GM12878 (cell line): ENCODE measurements around the gene KATNB1. TPM values are rescaled to one million over a fixed set of nuclear protein-coding genes. Genes with fewer than 3 reads are reported as not detected.

Experiments
- BRCA1 ChIP-seq: IDR thresholded peaks from 2 replicates; pipeline ENCODE4 v1.6.1; 2011; ENCODE audit warnings: low read depth, low read length, improper control_type of control experiment
- CHD1 ChIP-seq: IDR thresholded peaks from 2 replicates; pipeline ENCODE4 v1.6.1; 2012; ENCODE audit warnings: low read depth, low read length, improper control_type of control experiment
- CHD4 ChIP-seq: fragments of 200-600 bp; sonication (generic); IDR thresholded peaks from 2 replicates; pipeline ENCODE4 v1.6.1; 2016; ENCODE audit warnings: mild to moderate bottlenecking
- FOXK2 ChIP-seq: fragments of 450-650 bp; IDR thresholded peaks from 2 replicates; pipeline ENCODE4 v1.6.1; 2017; ENCODE audit warnings: mild to moderate bottlenecking, moderate library complexity
- GATAD2B ChIP-seq: fragments of 450-650 bp; conservative IDR thresholded peaks from 2 replicates; pipeline ENCODE4 v1.6.1; 2017; ENCODE audit warnings: low read depth, mild to moderate bottlenecking, moderate library complexity
- HCFC1 ChIP-seq: fragments of 150-350 bp; IDR thresholded peaks from 2 replicates; pipeline ENCODE4 v1.6.1; 2014; ENCODE audit warnings: low read length
- HDAC6 ChIP-seq: fragments of 200-600 bp; sonication (generic); IDR thresholded peaks from one replicate; pipeline ENCODE4 v1.8.0; 2017; ENCODE audit warnings: antibody characterized with exemption; ENCODE audit not compliant: unreplicated experiment
- IKZF1 ChIP-seq: fragments of 450-650 bp; conservative IDR thresholded peaks from 2 replicates; pipeline ENCODE4 v1.6.1; 2017; ENCODE audit warnings: antibody characterized with exemption, mild to moderate bottlenecking
- KDM1A ChIP-seq: fragments of 200-600 bp; sonication (generic); IDR thresholded peaks from 2 replicates; pipeline ENCODE4 v1.6.1; 2016; ENCODE audit warnings: borderline replicate concordance
- MYC ChIP-seq: IDR thresholded peaks from 2 replicates; pipeline ENCODE4 v1.6.1; 2011; ENCODE audit warnings: mild to moderate bottlenecking, low read length, moderate library complexity, inconsistent platforms; ENCODE audit not compliant: insufficient read depth, insufficient replicate concordance, insufficient read length, severe bottlenecking
- NFIC ChIP-seq: IDR thresholded peaks from 2 replicates; pipeline ENCODE4 v1.6.1; 2012; ENCODE audit warnings: low read depth, mild to moderate bottlenecking, inconsistent platforms, low read length, moderate library complexity
- RCOR1 ChIP-seq: conservative IDR thresholded peaks from 2 replicates; pipeline ENCODE4 v1.6.1; 2012; ENCODE audit warnings: low read depth, low read length, improper control_type of control experiment
- SMAD1 ChIP-seq: fragments of 450-650 bp; IDR thresholded peaks from 2 replicates; pipeline ENCODE4 v1.6.1; 2018; ENCODE audit warnings: mild to moderate bottlenecking, low read depth; ENCODE audit not compliant: partially characterized antibody
- SPI1 ChIP-seq: IDR thresholded peaks from 2 replicates; pipeline ENCODE4 v1.6.1; 2011; ENCODE audit warnings: low read depth, mild to moderate bottlenecking, low read length, moderate library complexity, borderline replicate concordance; ENCODE audit not compliant: insufficient read depth
- SRF ChIP-seq, 2 experiments: IDR thresholded peaks; 2 replicates each; pipeline ENCODE4 v1.6.1; 2011; ENCODE audit warnings: low read depth in 2 of 2, low read length in 2 of 2, mild to moderate bottlenecking in 1 of 2, moderate library complexity in 1 of 2
- TCF12 ChIP-seq: IDR thresholded peaks from 2 replicates; pipeline ENCODE4 v1.6.1; 2011; ENCODE audit warnings: low read depth, mild to moderate bottlenecking, low read length
- YBX1 ChIP-seq: fragments of 450-650 bp; IDR thresholded peaks from 2 replicates; pipeline ENCODE4 v1.6.1; 2016; ENCODE audit warnings: antibody characterized with exemption
- ZNF24 ChIP-seq: fragments of 450-650 bp; IDR thresholded peaks from 2 replicates; pipeline ENCODE4 v1.6.1; 2017; ENCODE audit warnings: antibody characterized with exemption, mild to moderate bottlenecking
- polyA plus RNA-seq, 11 experiments: library from polyadenylated mRNA; depleted of rRNA in 4 of 11; unstranded in 6 of 11; stranded (reverse) in 5 of 11; fragments of >200 nt; fragmentation: Nextera tagmentation in 4 of 11; fragmentation: Illumina TruSeq in 1 of 11; extraction: Ambion mirVana in 4 of 11; extraction: Trizol in 1 of 11; gene quantifications; 1 replicate in 1 of 11; 2 replicates in 10 of 11; pipeline versions ENCODE4 v1.2.1 to v1.2.3, GENCODE V29; 2011 to 2016; ENCODE audit warnings: inconsistent platforms in 2 of 11, missing spikeins in 2 of 11, low read depth in 1 of 11
- total RNA-seq, 4 experiments: library from RNA; depleted of rRNA in 3 of 4; stranded (reverse); fragments of >200 nt in 3 of 4; fragmentation: Illumina TruSeq in 1 of 4; extraction: Trizol in 1 of 4; gene quantifications; 2 replicates each; pipeline versions ENCODE4 v1.2.1 to v1.2.3, GENCODE V29; 2013 to 2021
- TF ChIP-seq, protein P1 (sequence below): fragments of 450-650 bp; IDR thresholded peaks from 2 replicates; pipeline ENCODE4 v1.6.1; 2017; ENCODE audit warnings: mild to moderate bottlenecking, moderate library complexity
- TF ChIP-seq, protein P2 (sequence below): IDR thresholded peaks from 2 replicates; pipeline ENCODE4 v1.6.1; 2012; ENCODE audit warnings: improper control_type of control experiment, low read depth, low read length; ENCODE audit not compliant: insufficient replicate concordance
- TF ChIP-seq, protein P3 (sequence below): IDR thresholded peaks from 2 replicates; pipeline ENCODE4 v1.6.1; 2012; ENCODE audit warnings: low read depth, low read length, improper control_type of control experiment

Gene KATNB1
- total and polyA plus RNA-seq, 10 of the 15 experiments (the other 5 are each of a cell fraction or from before 2014, with no cell fraction given), result 0.71 to 46.5 (median 19.5) TPM

DNA sequence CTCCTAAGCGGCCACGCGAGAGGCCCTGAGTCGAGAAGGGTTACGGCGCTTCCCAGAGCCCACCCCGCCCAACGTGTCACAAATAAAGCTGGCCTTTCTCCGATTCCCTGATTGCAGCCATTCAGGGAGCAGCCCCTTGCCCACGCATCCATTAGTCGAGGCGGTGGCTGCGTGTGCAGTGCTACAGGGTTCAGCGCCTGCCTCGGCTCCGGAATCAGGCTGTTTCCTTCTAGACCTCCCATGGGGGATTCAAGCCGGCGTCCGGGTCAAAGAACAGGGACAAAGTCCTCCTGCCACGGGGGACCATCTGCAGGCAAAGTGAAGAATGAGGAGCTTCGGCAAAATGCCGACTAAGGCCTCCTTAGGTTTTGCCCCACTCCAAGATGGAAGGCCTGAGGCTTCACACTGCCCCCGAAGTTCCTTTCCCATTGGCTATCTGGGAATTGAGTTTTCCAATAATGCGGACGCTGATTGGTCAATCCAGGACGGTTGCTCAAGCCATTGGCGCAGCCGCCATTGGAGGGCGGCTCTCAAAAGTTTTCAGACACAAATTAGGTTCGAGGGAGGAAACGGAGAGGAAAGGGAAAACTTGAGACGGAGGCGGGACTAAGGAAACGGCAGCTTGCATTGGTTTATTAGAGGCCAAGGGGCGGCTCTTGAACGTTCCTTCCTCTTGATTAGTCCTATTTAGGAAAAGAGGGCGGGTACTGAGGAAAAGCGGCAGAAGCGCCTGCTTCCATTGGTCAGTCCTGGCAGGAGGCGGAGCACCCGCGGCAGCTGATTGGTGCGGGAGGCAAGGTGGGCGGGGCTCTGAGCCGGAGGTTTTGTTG, 430 bp upstream of the KATNB1 start (continued):
- TF ChIP-seq CHD1 (no peak), SRF (IDR thresholded peaks at IDR 0.05; ENCODE audit: low read depth in 2 of 2, low read length in 2 of 2) (peak; percentile 23 to 92; a peak in 3 of 4 replicates), FOXK2 (no peak), SPI1 (no peak; the same call in 1 of the 2 replicates), IKZF1 (peak; percentile 95), KDM1A (no peak), CHD4 (no peak), NFIC (no peak), BRCA1 (no peak), GATAD2B (no peak), RCOR1 (no peak), HCFC1 (peak; percentile 92), HDAC6 (no peak), ZNF24 (no peak), TCF12 (no peak), SMAD1 (no peak), YBX1 (no peak), MYC (no peak)
- TF ChIP-seq, protein P1, sequence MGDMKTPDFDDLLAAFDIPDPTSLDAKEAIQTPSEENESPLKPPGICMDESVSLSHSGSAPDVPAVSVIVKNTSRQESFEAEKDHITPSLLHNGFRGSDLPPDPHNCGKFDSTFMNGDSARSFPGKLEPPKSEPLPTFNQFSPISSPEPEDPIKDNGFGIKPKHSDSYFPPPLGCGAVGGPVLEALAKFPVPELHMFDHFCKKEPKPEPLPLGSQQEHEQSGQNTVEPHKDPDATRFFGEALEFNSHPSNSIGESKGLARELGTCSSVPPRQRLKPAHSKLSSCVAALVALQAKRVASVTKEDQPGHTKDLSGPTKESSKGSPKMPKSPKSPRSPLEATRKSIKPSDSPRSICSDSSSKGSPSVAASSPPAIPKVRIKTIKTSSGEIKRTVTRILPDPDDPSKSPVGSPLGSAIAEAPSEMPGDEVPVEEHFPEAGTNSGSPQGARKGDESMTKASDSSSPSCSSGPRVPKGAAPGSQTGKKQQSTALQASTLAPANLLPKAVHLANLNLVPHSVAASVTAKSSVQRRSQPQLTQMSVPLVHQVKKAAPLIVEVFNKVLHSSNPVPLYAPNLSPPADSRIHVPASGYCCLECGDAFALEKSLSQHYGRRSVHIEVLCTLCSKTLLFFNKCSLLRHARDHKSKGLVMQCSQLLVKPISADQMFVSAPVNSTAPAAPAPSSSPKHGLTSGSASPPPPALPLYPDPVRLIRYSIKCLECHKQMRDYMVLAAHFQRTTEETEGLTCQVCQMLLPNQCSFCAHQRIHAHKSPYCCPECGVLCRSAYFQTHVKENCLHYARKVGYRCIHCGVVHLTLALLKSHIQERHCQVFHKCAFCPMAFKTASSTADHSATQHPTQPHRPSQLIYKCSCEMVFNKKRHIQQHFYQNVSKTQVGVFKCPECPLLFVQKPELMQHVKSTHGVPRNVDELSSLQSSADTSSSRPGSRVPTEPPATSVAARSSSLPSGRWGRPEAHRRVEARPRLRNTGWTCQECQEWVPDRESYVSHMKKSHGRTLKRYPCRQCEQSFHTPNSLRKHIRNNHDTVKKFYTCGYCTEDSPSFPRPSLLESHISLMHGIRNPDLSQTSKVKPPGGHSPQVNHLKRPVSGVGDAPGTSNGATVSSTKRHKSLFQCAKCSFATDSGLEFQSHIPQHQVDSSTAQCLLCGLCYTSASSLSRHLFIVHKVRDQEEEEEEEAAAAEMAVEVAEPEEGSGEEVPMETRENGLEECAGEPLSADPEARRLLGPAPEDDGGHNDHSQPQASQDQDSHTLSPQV, result no peak
- TF ChIP-seq, protein P2, sequence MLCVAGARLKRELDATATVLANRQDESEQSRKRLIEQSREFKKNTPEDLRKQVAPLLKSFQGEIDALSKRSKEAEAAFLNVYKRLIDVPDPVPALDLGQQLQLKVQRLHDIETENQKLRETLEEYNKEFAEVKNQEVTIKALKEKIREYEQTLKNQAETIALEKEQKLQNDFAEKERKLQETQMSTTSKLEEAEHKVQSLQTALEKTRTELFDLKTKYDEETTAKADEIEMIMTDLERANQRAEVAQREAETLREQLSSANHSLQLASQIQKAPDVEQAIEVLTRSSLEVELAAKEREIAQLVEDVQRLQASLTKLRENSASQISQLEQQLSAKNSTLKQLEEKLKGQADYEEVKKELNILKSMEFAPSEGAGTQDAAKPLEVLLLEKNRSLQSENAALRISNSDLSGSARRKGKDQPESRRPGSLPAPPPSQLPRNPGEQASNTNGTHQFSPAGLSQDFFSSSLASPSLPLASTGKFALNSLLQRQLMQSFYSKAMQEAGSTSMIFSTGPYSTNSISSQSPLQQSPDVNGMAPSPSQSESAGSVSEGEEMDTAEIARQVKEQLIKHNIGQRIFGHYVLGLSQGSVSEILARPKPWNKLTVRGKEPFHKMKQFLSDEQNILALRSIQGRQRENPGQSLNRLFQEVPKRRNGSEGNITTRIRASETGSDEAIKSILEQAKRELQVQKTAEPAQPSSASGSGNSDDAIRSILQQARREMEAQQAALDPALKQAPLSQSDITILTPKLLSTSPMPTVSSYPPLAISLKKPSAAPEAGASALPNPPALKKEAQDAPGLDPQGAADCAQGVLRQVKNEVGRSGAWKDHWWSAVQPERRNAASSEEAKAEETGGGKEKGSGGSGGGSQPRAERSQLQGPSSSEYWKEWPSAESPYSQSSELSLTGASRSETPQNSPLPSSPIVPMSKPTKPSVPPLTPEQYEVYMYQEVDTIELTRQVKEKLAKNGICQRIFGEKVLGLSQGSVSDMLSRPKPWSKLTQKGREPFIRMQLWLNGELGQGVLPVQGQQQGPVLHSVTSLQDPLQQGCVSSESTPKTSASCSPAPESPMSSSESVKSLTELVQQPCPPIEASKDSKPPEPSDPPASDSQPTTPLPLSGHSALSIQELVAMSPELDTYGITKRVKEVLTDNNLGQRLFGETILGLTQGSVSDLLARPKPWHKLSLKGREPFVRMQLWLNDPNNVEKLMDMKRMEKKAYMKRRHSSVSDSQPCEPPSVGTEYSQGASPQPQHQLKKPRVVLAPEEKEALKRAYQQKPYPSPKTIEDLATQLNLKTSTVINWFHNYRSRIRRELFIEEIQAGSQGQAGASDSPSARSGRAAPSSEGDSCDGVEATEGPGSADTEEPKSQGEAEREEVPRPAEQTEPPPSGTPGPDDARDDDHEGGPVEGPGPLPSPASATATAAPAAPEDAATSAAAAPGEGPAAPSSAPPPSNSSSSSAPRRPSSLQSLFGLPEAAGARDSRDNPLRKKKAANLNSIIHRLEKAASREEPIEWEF, result no peak
- TF ChIP-seq, protein P3, sequence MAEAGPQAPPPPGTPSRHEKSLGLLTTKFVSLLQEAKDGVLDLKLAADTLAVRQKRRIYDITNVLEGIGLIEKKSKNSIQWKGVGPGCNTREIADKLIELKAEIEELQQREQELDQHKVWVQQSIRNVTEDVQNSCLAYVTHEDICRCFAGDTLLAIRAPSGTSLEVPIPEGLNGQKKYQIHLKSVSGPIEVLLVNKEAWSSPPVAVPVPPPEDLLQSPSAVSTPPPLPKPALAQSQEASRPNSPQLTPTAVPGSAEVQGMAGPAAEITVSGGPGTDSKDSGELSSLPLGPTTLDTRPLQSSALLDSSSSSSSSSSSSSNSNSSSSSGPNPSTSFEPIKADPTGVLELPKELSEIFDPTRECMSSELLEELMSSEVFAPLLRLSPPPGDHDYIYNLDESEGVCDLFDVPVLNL, result no peak
